RCC 7860 (cell line): Measurements from ENCODE around the gene FAM83F.

Experiments used
- DNase-seq: peaks from one replicate; pipeline ENCODE4 v3.0.0-alpha.2; 2015; ENCODE audit warnings: low spot score
- FAIRE-seq: peaks from 2 replicates; lab custom pipeline; 2012; peaks lifted over from hg19 to GRCh38; lab: Jason Lieb, UNC

Gene FAM83F

DNA sequence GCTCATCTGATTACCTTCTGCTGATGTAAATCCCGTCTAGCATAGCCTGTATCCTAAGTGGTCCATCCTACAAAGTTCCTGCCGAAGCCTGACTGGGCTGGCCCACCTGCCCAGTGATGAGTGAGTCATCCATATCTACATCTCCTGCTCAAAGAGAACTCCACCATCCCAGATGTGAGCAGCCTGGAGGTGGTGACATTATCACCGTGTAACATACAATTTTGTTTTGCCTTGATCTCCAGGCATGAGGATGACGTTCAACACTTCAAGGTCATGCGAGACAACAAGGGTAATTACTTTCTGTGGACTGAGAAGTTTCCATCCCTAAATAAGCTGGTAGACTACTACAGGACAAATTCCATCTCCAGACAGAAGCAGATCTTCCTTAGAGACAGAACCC lies 29.0 kb upstream of the FAM83F start:
- DNase-seq = no peak
- no peak for FAIRE-seq

DNA sequence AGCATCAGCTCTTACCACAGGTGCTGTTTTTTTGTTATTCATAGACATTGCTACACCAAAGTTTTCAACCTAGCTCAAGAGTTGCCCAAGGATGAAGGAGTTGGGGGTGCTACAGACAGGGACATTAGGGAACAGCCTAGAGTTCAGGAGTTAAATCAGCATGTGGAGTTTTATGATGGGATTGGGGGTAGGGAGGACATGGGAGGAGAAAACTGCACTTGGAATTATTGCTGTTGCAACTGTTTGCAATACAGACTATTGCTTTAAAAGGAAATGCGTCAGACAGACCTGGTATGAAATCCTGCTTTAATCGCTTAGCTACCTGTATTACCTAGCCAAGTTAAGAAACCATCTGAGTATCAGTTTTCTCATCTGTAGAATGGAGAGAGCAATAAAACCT lies 28.3 kb upstream of the FAM83F start:
- FAIRE-seq (no peak), DNase-seq (no peak)

DNA sequence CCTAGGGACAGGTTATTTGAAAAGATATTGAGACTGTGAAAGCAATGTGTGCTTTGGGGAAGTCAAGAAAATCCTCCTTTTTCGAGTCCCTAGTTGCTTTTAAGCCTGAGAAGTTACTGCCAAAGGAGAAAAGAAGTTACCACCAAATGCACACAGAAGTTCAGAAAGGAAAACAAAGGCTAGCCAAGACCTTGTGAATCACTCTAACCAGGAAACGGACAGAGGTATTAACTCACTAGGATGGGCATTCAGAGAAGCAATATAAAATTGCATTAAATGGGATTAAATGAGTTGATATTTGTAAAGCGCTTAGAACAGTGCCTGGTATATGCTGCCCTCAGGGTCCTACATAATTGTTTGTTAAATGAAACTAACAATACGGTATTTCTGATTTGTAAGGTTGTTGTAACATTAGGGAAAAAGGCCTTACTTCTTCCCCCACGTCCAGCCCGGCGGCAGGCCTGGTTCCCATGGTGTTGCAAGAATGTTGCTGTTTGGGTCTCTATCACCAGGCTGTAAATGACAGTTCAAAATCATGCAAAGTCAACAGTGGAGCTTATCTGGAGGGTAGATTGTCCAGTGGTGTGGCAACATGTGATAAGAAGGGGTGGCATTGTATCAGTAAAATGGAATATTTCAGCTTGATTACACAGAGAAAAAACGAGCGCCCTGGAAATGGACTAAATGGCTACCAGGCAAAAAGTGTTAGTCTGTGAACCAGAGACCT lies 27.5 kb upstream of the FAM83F start:
- FAIRE-seq (peak; percentile 76), DNase-seq (peak; percentile 38)

DNA sequence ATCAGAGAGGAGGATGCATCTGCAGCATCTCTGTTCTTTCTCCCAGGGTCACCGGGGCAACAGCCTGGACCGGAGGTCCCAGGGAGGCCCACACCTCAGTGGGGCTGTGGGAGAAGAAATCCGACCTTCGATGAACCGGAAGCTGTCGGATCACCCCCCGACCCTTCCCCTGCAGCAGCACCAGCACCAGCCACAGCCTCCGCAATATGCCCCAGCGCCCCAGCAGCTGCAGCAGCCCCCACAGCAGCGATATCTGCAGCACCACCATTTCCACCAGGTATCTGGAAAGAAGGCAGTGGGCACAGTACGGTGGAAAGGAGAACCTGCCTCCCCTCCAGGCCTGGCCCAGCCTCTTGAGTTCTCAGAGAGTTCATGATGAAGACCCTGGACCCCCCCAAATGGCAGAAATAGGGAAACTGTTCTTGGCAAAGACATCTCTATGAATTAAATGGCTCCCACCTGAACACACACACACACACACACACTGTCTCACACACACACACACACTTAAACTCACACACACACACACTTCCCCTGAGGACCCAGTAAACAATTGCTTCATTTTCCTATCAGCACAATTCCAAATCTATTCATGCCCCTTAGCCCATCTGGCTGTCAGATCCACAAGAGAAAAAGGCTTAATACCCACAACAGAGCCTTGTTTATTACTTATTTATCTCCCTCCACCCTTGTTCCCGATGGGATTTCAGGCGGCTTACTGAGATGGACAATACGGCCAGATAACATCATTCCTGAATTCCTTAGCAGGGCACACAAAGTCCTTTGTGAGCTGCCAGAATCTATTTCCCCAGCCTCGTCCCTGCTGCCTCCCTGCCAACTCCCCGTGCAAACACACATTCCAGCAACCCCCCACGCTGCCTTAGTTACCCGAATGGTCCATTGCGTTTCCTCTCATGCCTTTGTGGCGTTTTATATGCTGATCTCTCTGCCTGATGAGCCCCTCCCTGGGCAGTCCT lies 26.5 kb upstream of the FAM83F start:
- DNase-seq (no peak), FAIRE-seq (no peak)

DNA sequence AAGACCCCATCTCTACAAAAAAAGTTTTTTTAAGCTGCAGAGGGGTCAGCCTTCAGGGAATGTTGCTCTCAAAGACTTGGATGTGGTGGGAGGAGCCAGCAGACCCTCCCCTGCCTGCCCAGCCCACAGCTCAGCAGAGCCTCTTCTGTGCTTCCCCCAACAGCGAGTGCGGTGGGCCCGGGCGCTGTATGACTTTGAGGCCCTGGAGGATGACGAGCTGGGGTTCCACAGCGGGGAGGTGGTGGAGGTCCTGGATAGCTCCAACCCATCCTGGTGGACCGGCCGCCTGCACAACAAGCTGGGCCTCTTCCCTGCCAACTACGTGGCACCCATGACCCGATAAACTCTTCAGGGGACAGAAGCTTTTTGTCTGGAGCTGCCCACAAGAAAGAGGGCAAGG lies 24.0 kb upstream of the FAM83F start:
- FAIRE-seq = no peak
- no peak for DNase-seq

DNA sequence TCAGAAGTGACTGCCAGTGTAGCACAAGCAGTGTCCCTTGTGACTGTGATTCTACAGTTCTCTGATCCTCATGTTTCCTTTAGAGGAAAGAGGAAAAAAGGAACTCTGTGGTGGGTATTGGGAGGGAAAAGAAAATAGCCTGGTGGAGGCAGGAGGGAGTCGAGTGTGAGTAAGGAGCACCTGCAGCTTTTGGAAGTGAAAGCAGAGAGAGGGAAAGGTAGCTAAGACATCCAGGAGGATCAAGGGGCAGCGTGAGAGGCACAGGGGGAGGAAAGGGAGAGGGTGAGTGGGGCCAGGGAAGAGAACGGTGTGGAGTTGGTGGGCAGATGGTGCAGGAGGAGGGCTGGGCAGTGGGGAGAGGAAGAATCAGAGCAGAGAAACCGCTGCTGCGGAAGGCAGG lies 22.1 kb upstream of the FAM83F start:
- FAIRE-seq (no peak), DNase-seq (no peak)

DNA sequence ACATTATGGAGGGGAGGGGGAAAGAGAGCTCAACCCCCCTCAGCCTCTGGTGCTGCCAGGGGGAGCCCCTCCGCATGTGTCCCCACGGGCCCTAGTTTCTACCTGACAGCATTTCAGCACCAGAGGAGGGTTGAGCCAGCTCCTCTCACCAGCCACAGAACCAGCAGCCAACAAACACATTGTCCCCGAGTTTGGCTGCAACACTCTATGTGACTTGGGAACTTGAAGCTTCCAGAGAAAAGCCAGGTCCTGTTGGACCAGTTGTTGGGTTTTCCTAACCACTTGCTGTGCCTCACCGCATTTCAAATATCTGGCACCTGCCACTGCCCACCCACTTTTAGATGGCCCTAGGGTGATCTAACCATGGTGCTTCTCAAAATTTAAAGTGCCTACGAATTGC lies 21.1 kb upstream of the FAM83F start:
- FAIRE-seq (no peak), DNase-seq (no peak)

DNA sequence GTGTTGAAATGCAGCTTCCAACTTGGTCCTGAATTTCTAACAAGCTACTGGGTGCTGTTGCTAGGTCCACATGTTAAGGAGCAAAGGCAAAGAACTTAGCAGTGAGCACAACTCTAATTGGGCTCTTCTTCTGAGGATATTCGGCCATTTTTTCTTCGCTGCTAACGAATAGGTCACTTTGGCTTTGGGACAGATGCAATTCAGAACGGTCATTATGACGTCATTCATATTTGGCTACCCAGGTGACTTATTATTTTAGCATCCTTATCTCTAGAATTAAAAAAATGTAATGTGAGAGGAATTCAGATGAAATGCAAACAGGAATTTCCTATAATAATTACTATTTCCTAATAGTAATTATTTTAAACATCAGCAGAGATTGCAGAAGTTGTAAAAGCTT lies 20.7 kb upstream of the FAM83F start:
- FAIRE-seq = no peak
- DNase-seq = no peak

DNA sequence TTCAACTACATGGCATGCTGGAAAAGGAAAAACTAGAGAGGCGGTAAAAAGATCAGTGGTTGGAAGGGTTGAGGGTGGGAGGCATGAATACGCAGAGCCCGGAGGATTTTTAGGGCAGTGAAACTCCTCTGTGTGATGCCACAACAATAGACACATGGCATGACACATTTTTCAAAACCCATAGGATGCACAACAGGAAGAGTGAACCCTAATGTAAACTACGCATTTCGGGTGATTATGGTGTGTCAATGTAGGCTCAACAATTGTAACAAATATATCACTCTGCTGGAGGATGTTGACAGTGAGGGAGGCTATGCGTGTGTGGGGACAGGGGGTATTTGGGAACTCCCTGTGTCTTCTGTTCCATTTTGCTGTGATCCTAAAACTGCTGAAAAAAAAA lies 15.7 kb upstream of the FAM83F start:
- no peak for FAIRE-seq
- no peak for DNase-seq

DNA sequence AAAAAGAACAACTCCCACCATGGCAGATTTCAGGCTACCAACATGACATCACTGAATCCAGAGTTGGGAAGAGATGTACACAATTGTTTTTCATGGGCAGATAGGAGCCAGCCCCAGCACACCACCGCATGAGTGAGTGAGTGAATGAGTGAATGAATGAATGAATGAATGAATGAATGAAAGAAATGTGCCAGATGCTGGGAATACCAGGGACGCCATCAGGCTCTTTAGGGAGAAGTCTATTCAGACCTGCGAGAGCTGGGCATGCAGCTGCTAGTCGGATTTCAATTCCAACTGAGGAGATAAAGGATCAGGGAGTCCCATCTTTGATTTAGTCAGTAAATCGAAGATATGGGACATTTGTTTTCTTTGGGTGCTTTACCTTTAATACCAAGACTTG lies 15.3 kb upstream of the FAM83F start:
- no peak for DNase-seq
- no peak for FAIRE-seq

DNA sequence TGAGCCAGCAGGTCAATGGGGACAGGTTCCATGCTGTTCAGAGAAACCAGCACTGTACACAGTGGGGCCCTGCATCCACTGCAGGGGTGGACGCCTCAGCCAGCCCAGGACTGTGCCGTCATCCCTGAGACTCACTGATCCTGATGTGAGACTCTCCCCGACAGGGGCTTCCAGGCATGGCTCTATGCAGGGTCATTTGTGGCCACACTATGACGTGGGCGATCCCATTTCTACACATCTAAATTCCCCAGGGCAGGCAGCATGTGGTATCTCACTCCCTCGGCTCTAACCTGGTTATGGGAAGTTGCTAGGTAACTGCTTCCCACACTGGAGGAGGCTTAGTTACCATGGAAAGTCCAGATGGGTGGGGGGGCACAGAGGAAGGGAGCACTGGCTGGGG lies 14.2 kb upstream of the FAM83F start:
- FAIRE-seq (no peak), DNase-seq (no peak)

DNA sequence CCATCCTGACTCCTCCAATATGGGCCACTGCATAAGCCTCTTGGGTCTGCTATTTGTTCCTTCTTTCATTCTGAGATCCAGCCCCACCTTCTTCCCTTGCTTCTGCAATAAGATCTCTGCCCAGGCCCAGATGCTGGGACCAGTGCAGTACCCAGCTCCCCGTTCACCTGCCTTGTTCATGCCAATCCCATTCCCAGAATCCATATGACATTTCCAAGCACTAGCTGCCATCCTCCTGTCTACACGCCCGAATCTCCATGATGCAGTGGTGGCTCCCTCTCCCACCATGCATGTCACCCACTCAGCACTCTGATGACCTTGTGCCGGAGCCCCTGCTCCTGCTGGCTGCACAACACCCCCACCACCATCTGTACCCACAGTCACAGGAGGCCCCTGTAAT lies 11.4 kb upstream of the FAM83F start:
- DNase-seq (no peak), FAIRE-seq (no peak)

DNA sequence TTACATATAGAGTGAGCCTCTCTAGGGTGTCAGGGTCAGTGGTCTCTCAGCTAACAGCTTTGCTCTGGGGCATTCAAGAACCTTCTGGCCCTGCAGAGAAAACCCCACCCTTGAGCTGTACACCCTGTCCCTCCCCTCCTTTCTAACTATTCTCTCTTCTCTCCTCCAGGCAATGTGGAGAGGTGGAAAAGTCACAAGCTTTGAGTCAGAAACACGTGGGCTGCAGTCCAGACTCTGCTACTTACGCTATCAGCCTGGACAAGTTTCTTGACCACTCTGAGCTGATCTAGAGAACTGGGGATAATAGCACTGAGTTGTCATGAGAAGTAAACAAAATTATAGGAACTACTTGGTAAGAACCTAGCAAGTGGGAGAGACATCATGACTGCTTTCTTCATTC lies 10.7 kb upstream of the FAM83F start:
- no peak for DNase-seq
- no peak for FAIRE-seq

DNA sequence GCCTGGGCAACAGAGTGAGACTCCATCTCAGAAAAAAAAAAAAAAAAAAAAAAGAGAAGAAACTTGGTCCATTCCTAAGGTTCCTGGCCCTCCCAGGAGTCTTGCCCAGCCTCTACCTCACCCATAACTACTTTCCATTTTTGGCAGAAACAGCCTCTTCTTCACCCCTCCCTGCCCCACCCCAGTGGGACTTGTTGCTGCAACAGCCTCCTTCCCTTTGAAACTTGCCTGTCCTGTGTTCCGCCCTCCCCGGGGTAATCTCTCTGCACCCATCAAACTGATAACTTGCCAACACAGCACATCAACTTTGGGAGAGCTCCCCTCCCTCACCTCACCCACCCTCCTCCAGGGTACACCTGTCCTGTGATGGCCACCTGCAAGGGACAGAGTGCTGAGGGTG lies 10.0 kb upstream of the FAM83F start:
- DNase-seq (no peak), FAIRE-seq (no peak)

DNA sequence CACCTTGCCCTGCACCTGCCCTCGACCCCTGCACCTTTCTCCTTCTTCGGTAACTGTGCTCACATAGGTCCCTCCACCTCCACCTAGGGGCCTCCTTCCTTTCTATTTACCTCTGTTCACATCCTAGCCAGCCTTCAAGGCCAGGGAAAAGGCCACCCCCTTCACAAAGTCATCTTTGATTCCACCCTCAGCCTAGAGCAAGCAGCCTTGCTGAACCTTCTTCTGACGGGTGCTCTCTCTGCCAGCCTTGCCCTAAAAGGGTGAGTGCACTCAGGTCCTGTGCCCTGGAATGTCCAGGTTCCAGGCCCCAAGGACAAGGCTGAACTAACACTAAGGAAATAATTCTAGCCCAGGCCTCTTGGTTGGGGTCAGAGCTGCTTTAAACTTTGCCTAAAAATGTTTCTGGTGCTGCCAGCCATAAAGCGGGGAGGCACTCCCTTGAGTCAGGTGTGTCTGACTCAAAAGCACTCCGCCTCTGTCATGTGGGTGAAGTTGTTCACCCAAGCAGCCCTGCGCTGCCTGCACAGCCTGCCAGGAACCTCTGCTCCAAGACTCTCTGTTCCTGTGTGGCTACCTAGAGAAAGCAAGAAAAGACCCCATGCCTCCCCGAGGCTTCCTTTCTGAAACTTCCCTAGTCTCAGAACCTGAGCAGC lies 9.2 kb upstream of the FAM83F start:
- FAIRE-seq = no peak
- no peak for DNase-seq

DNA sequence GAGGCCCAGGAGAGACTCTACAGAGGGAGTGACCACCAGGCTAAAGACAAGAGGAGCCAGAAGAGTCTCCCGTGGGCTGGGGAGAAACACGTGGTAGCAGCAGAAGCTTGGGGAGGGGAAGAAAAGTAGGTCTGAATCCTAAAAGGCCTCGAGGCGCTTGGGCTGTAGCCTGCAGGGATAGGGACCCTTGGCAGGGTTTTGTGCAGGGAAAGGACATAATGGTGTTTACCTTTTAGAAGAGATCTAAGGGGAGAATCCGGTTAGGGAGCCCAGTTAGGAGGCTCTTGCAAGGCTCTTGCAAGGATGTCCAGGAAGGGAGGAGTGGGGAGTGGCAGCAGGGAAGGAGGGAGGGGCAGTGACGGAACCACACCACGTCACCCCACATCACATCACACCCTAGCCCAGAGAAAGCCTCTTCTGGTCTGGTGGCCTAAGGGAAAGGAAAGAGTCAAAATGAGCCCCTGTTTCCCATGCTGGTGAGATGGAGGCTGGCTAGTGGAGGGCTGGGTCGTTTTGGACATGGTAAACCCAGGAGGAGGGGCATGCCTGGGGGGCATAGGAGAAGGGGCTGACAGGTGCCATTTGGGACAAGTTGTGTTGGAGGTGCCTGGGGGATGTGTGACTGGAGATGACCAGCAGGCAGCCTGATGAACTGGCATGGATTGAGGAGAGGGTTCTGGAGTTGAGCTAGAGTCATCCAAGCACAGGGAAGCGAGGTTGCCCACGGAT lies 6.2 kb upstream of the FAM83F start:
- FAIRE-seq (no peak), DNase-seq (no peak)

DNA sequence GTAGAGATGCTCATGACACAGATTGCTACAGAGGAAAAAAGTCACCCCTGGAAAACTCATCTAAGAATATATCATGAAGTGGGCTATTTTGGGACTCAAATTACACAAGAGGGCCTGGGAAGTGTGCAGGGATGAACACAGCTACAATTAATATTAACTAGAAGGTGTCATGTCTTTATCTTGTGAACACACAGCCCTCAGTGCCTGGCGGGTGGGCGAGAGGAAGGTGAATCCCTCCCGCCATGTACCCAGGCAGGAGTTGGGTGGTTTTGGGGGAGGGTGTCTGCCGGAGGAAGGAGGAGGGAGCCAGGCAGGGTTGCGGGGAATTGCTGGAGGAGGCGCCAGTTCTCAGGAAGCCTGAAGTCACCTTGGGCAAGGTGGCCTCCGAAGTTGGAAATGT lies 5.1 kb upstream of the FAM83F start:
- FAIRE-seq = no peak
- DNase-seq = no peak

DNA sequence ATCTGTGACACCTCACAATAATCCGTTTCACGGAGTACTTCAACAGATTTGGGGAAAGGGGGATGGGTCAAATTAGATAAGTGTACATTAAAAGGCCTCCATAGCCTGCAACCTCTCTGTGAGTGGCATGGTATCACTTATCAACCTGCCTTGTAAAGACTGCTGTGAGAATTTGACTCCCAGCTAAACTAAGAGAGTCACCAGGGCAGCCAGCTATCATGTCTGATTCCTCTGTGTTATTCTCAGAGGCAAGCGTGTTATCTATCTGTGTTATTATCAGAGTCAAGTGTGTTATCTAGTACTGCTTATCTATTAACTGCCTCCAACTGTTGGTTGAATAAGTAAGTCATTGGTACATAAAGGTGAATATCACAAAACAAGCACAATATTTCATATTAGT lies 4.1 kb upstream of the FAM83F start:
- DNase-seq = no peak
- FAIRE-seq = no peak

DNA sequence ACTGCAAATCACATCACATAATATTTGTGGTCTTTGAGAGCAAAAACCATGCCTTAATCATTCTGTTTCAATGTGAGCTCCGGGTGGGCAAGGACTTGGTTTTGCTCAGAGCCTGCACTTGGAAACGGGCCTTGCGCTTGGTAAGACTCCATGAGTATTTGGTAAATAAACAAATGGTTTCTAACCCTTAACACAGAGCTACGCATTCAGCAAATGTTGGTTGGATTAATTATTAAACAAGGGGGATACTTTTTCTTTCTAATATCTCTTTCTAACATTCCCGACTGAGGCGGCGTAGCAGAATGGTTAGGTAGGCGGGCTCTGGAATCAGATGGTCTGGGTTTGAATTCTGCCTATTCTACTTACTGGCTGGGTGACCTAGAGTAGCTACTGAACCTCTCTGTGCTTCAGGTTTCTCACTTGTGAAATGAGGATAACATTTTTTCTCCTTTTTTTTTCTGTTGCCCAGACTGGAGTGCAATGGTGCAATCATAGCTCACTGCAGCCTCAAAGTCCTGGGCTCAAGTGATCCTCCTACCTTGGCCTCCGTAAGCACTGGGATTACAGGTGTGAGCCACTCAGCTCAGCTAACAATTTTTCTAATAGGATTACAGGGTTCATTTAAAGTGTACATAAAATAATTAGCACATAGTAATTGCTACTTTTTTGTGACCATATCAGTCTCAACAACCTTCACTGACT lies 3.4 kb upstream of the FAM83F start:
- no peak for FAIRE-seq
- no peak for DNase-seq

DNA sequence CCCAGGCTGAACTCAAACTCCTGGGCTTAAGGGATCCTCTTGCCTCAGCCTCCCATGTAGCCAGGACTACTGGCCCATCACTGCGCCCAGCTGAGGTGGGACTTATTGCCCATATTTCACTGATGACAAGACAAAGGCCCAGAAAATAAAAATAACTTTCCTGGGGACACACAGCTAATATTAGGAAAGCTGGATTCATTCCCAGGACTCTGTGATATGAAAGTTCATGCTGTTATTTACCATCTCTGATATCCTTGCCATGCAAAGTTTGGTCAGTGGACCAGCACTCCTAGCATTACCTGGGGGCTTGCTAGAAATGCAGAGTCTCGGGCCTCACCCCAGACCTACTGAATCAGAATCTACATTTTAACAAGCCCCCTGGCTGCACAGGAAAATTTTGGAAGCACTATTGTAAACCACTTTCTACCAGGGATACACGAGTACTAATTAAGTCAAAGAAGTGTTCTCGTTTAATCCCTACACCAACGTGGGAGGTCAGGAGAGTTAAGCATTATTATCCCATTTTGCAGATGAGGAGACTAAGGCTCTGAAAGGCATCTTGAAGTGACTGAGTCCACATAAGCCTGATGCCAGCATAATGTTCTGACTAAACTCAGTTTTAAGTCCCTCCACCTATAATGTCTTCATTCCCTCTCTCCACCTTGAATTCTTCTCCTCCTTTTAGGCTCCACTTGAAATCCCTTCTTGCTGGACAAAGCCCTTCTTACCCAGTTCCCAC lies 2.5 kb upstream of the FAM83F start:
- DNase-seq = no peak
- no peak for FAIRE-seq
